Neural cell (in vitro differentiated cells): ENCODE results near the gene MOB3A. TPM values are rescaled to one million over a fixed set of nuclear protein-coding genes. Genes with fewer than 3 reads are reported as not detected.

Experiments
- H2AFZ ChIP-seq: fragments of 200-600, 300-800 bp; sonication (generic), shearing (Covaris generic); 2 replicates; pipeline ENCODE4 v1.6.0; 2014; ENCODE audit warnings: low read depth, mild to moderate bottlenecking, antibody characterized with exemption, low read length, moderate library complexity
- H3F3A ChIP-seq: fragments of 200-600 bp; shearing (Covaris generic); 2 replicates; pipeline ENCODE4 v1.6.1; 2016; ENCODE audit warnings: mild to moderate bottlenecking, moderate library complexity, mixed read lengths, antibody characterized with exemption, low read length; ENCODE audit not compliant: insufficient read depth, poor library complexity, severe bottlenecking
- H3K27ac ChIP-seq: fragments of 200-600, 300-800 bp; sonication (generic), shearing (Covaris generic); 2 replicates; pipeline ENCODE4 v1.5.1; 2014; ENCODE audit warnings: mild to moderate bottlenecking, low read length, moderate library complexity
- H3K27me3 ChIP-seq: fragments of 300-800, 200-600 bp; sonication (generic), shearing (Covaris generic); 2 replicates; pipeline ENCODE4 v1.6.0; 2014; ENCODE audit warnings: mild to moderate bottlenecking, low read depth, low read length, moderate library complexity; ENCODE audit not compliant: insufficient read depth
- H3K36me3 ChIP-seq: fragments of 300-800, 200-600 bp; sonication (generic), shearing (Covaris generic); 2 replicates; pipeline ENCODE4 v1.5.1; 2014; ENCODE audit warnings: mild to moderate bottlenecking, antibody characterized with exemption, low read length, moderate library complexity; ENCODE audit not compliant: insufficient read depth
- H3K4me2 ChIP-seq: fragments of 300-800, 200-600 bp; sonication (generic), shearing (Covaris generic); 2 replicates; pipeline ENCODE4 v1.6.0; 2014; ENCODE audit warnings: mild to moderate bottlenecking, low read length
- H3K4me3 ChIP-seq: fragments of 300-800, 200-600 bp; sonication (generic), shearing (Covaris generic); 2 replicates; pipeline ENCODE4 v1.5.1; 2014; ENCODE audit warnings: mild to moderate bottlenecking, low read length, moderate library complexity
- H3K79me2 ChIP-seq: fragments of 200-600 bp; shearing (Covaris generic); replicated peaks from 2 replicates; pipeline ENCODE4 v1.6.0; 2014; ENCODE audit warnings: mild to moderate bottlenecking, low read length, moderate library complexity; ENCODE audit not compliant: insufficient read depth
- H3K9ac ChIP-seq: fragments of 300-800, 200-600 bp; sonication (generic), shearing (Covaris generic); 2 replicates; pipeline ENCODE4 v1.6.1; 2016; ENCODE audit warnings: mild to moderate bottlenecking, low read length, mixed read lengths
- H3K9me2 ChIP-seq: fragments of 200-600 bp; shearing (Covaris generic); 2 replicates; pipeline ENCODE4 v1.6.1; 2016; ENCODE audit warnings: mild to moderate bottlenecking, low read length, mixed read lengths; ENCODE audit not compliant: insufficient read depth
- H3K9me3 ChIP-seq: fragments of 200-600, 300-800 bp; sonication (generic), shearing (Covaris generic); 2 replicates; pipeline ENCODE4 v1.6.1; 2016; ENCODE audit warnings: mild to moderate bottlenecking, mixed run types, low read length, moderate library complexity, mixed read lengths
- H4K20me1 ChIP-seq: fragments of 200-600 bp; shearing (Covaris generic); 2 replicates; pipeline ENCODE4 v1.6.1; 2016; ENCODE audit warnings: mild to moderate bottlenecking, mixed run types; ENCODE audit not compliant: insufficient read depth
- CTCF ChIP-seq: fragments of 450-650 bp; IDR thresholded peaks from 2 replicates; pipeline ENCODE4 v1.5.1; 2014; ENCODE audit warnings: antibody characterized with exemption, mild to moderate bottlenecking, moderate library complexity; ENCODE audit not compliant: poor library complexity, severe bottlenecking
- EP300 ChIP-seq: fragments of 450-650 bp; conservative IDR thresholded peaks from 2 replicates; pipeline ENCODE4 v1.6.1; 2014; ENCODE audit warnings: antibody characterized with exemption, mild to moderate bottlenecking, moderate library complexity; ENCODE audit not compliant: poor library complexity, severe bottlenecking
- EZH2 ChIP-seq: fragments of 200-600, 300-800 bp; shearing (Covaris generic), sonication (generic); IDR thresholded peaks from 2 replicates; pipeline ENCODE4 v1.6.1; 2014; ENCODE audit warnings: antibody characterized with exemption, low read length, borderline replicate concordance, mild to moderate bottlenecking; ENCODE audit not compliant: insufficient read depth, poor library complexity, severe bottlenecking
- MXI1 ChIP-seq: fragments of 450-650 bp; conservative IDR thresholded peaks from 2 replicates; pipeline ENCODE4 v1.6.1; 2014; ENCODE audit warnings: antibody characterized with exemption, mild to moderate bottlenecking; ENCODE audit not compliant: poor library complexity, severe bottlenecking
- POLR2AphosphoS5 ChIP-seq: IDR thresholded peaks from 2 replicates; pipeline ENCODE4 v1.6.1; 2012
- RAD21 ChIP-seq: fragments of 450-650 bp; conservative IDR thresholded peaks from 2 replicates; pipeline ENCODE4 v1.6.1; 2014; ENCODE audit warnings: antibody characterized with exemption, mild to moderate bottlenecking, moderate library complexity
- REST ChIP-seq: IDR thresholded peaks from 2 replicates; pipeline ENCODE4 v1.6.1; 2012; ENCODE audit warnings: borderline replicate concordance
- SMC3 ChIP-seq: fragments of 450-650 bp; conservative IDR thresholded peaks from 2 replicates; pipeline ENCODE4 v1.6.1; 2014; ENCODE audit warnings: antibody characterized with exemption, mild to moderate bottlenecking, moderate library complexity; ENCODE audit not compliant: poor library complexity
- TAF1 ChIP-seq: IDR thresholded peaks from 2 replicates; pipeline ENCODE4 v1.6.1; 2012; ENCODE audit warnings: low read depth
- polyA plus RNA-seq: library from polyadenylated mRNA; depleted of rRNA; stranded (reverse); fragments of >200 nt; gene quantifications from 2 replicates; pipeline ENCODE4 v1.2.3, GENCODE V29; 2014

The MOB3A gene
- polyA plus RNA-seq, 1 donor from 2014 or later = 5.8 TPM

GRCh38 chr19:2139385-2140137 is 43.4 kb upstream of the MOB3A start:
- no peak overlapping the region for H2AFZ ChIP-seq
- H3K9ac ChIP-seq = no peak overlapping the region
- no peaks in the 10 kb centered on the region for H3F3A ChIP-seq
- no peaks in the 10 kb centered on the region for H3K27me3 ChIP-seq
- H3K4me2 ChIP-seq = no peak overlapping the region
- no peaks in the 10 kb centered on the region for H3K9me3 ChIP-seq
- peaks cover 29% of the 10 kb centered on the region for H3K79me2 ChIP-seq
- H3K27ac ChIP-seq = no peak overlapping the region
- H3K36me3 ChIP-seq = no peaks in the 10 kb centered on the region
- H4K20me1 ChIP-seq = no peaks in the 10 kb centered on the region
- H3K9me2 ChIP-seq = no peaks in the 10 kb centered on the region
- TF ChIP-seq EZH2 = no peak
- no peak for TF ChIP-seq POLR2AphosphoS5
- TF ChIP-seq SMC3 = no peak
- H3K4me3 ChIP-seq = no peak overlapping the region

GRCh38 chr19:2138061-2138728 is 42.1 kb upstream of the MOB3A start:
- no peaks in the 10 kb centered on the region for H3K9me3 ChIP-seq
- H3K27me3 ChIP-seq = no peaks in the 10 kb centered on the region
- H3K9ac ChIP-seq = no peak overlapping the region
- H3K27ac ChIP-seq = no peak overlapping the region
- no peak overlapping the region for H3K4me2 ChIP-seq
- peaks cover 23% of the 10 kb centered on the region for H3K79me2 ChIP-seq
- no peaks in the 10 kb centered on the region for H3K9me2 ChIP-seq
- no peak overlapping the region for H3K4me3 ChIP-seq
- H3F3A ChIP-seq = no peaks in the 10 kb centered on the region
- TF ChIP-seq TAF1 = no peak
- TF ChIP-seq EP300 = no peak
- no peak for TF ChIP-seq POLR2AphosphoS5
- TF ChIP-seq SMC3 = no peak
- H4K20me1 ChIP-seq = no peaks in the 10 kb centered on the region
- H2AFZ ChIP-seq = no peak overlapping the region
- H3K36me3 ChIP-seq = no peaks in the 10 kb centered on the region

- TF ChIP-seq MXI1 (no peak), SMC3 (no peak), TAF1 (no peak)
- Histone ChIP-seq H4K20me1 (no peaks in the 10 kb centered on the region), H3K9me2 (no peaks in the 10 kb centered on the region), H3F3A (no peaks in the 10 kb centered on the region), H3K4me2 (no peak overlapping the region), H3K4me3 (no peak overlapping the region), H3K79me2 (peaks cover 14% of the 10 kb centered on the region), H3K9ac (no peak overlapping the region), H3K27ac (no peak overlapping the region), H2AFZ (no peak overlapping the region), H3K27me3 (no peaks in the 10 kb centered on the region), H3K9me3 (no peaks in the 10 kb centered on the region), H3K36me3 (no peaks in the 10 kb centered on the region)
These were observed 40.7 kb upstream of the MOB3A start for GRCh38 chr19:2136796-2137195.

GRCh38 chr19:2135474-2136402 is 39.6 kb upstream of the MOB3A start:
- Histone ChIP-seq H3K9me3 (no peaks in the 10 kb centered on the region), H3K9ac (no peak overlapping the region), H3K27me3 (no peaks in the 10 kb centered on the region), H3K4me2 (no peak overlapping the region), H3K4me3 (no peak overlapping the region), H3K9me2 (no peaks in the 10 kb centered on the region), H4K20me1 (no peaks in the 10 kb centered on the region), H3K36me3 (no peaks in the 10 kb centered on the region), H2AFZ (no peak overlapping the region), H3K27ac (no peak overlapping the region), H3F3A (no peaks in the 10 kb centered on the region), H3K79me2 (peaks cover 8% of the 10 kb centered on the region)
- TF ChIP-seq REST = no peak
- no peak for TF ChIP-seq POLR2AphosphoS5
- no peak for TF ChIP-seq MXI1
- no peak for TF ChIP-seq RAD21
- no peak for TF ChIP-seq CTCF
- no peak for TF ChIP-seq EZH2
